ENCODE measurements around the gene LNPEP. TPM values are rescaled to one million over a fixed set of nuclear protein-coding genes. Genes with fewer than 3 reads are reported as not detected.

LNPEP gene
- total and polyA plus RNA-seq, 2 of the 4 experiments (the other 2 are of a cell fraction): 3.6 to 27.4 TPM

- H3K4ac ChIP-seq (ENCODE audit: low read depth, low read length): no peak overlapping the region
- no peaks in the 10 kb centered on the region; the same call in 1 of the 2 replicates for H3K27me3 ChIP-seq (ENCODE audit: control insufficient read depth, insufficient read depth, low read length)
- no peak overlapping the region for H3K27ac ChIP-seq (ENCODE audit: insufficient read depth, low read length)
- ChIA-PET CTCF (interaction anchor here (0.9 kb wide), 1 partner anchor 18 kb away, joined by 3 read pairs; no protein-coding TSS in a partner anchor), POLR2A (ENCODE audit: unreplicated experiment) (no interaction called here)
- in situ Hi-C loops (cut with MboI; ENCODE audit: low sequenced_read_pairs): no loop called here
- H3K14ac ChIP-seq (replicated peaks; ENCODE audit: low read depth, low read length): no peak overlapping the region
- no peak for DNase-seq
- no peak overlapping the region for H2AFZ ChIP-seq (replicated peaks; ENCODE audit: low read length, poor library complexity)
- H2BK15ac ChIP-seq (ENCODE audit: low read depth, low read length): no peak overlapping the region
- H3K9me1 ChIP-seq (ENCODE audit: insufficient read depth, low read length): peaks cover 5% of the 10 kb centered on the region; the same call in 1 of the 2 replicates
- no TSS peak for BruUV-seq (replicated peaks)
- H4K5ac ChIP-seq (ENCODE audit: low read depth, low read length): no peak overlapping the region
- ATAC-seq (ENCODE audit: low read depth): no peak
- dilution Hi-C loops (cut with HindIII; ENCODE audit: low sequenced_read_pairs, unreplicated experiment): no loop called here
- H2BK120ac ChIP-seq (ENCODE audit: low read depth, low read length): no peak overlapping the region
- no peaks in the 10 kb centered on the region for H3K9me3 ChIP-seq (ENCODE audit: control insufficient read depth, insufficient read depth, low read length)
- no peak overlapping the region for H3K18ac ChIP-seq (ENCODE audit: low read depth, low read length)
- no peak overlapping the region for H2AK9ac ChIP-seq (replicated peaks; ENCODE audit: low read depth, low read length, poor library complexity)
- no peak overlapping the region for H2BK5ac ChIP-seq (ENCODE audit: low read depth, low read length, poor library complexity, severe bottlenecking)
- no peak overlapping the region for H3K4me2 ChIP-seq (ENCODE audit: low read depth, low read length)
- H4K91ac ChIP-seq (ENCODE audit: insufficient read depth, low read depth, low read length): no peak overlapping the region
- no peak overlapping the region for H3K23ac ChIP-seq (ENCODE audit: low read depth, low read length)
- no peak overlapping the region for H3K9ac ChIP-seq (ENCODE audit: low read depth, low read length)
- WGBS, 2 experiments (ENCODE audit: extremely low coverage in 2 of 2, insufficient read length in 1 of 2): 100% methylated on average over 1 of the region's 7 CpGs; no CpG with 5 or more reads in 1 of the 2 experiments
- intact Hi-C loops (cut with micrococcal nuclease): no loop called here
- H3K4me3 ChIP-seq (ENCODE audit: insufficient read depth, low read depth, low read length): no peak overlapping the region
- H4K8ac ChIP-seq (ENCODE audit: low read depth in 2 of 2, low read length in 2 of 2): no peak overlapping the region
- no peaks in the 10 kb centered on the region for H4K20me1 ChIP-seq (ENCODE audit: insufficient read depth, low read length)
- no peaks in the 10 kb centered on the region for H3K79me1 ChIP-seq (ENCODE audit: low read depth in 1 of 2, low read length in 2 of 2)
- no peak overlapping the region for H2AK5ac ChIP-seq (ENCODE audit: low read depth, low read length)
- TF ChIP-seq POLR2A (IDR thresholded peaks at IDR 0.05; ENCODE audit: low read depth, low read length) (no peak), MAZ (IDR thresholded peaks at IDR 0.05; ENCODE audit: borderline replicate concordance, low read depth, low read length) (no peak), CHD1 (IDR thresholded peaks at IDR 0.05; ENCODE audit: low read depth, low read length) (no peak), FOS (IDR thresholded peaks at IDR 0.05; ENCODE audit: low read depth, low read length) (no peak), CEBPB (IDR thresholded peaks at IDR 0.05; ENCODE audit: low read depth, low read length) (no peak), MAFK (IDR thresholded peaks at IDR 0.05; ENCODE audit: low read depth, low read length) (no peak), NFE2L2 (IDR thresholded peaks at IDR 0.05; ENCODE audit: low read depth, low read length) (no peak), BHLHE40 (IDR thresholded peaks at IDR 0.05; ENCODE audit: low read depth, low read length) (no peak), MXI1 (IDR thresholded peaks at IDR 0.05; ENCODE audit: borderline replicate concordance, low read depth, low read length) (no peak), ELK1 (IDR thresholded peaks at IDR 0.05; ENCODE audit: borderline replicate concordance, low read depth, low read length) (no peak), CTCF (conservative IDR thresholded peaks at IDR 0.05; ENCODE audit: low read depth, low read length) (no peak), SMC3 (IDR thresholded peaks at IDR 0.05; ENCODE audit: low read depth, low read length) (no peak), RAD21 (IDR thresholded peaks at IDR 0.05; ENCODE audit: low read length) (no peak), USF2 (IDR thresholded peaks at IDR 0.05; ENCODE audit: low read depth, low read length) (no peak)
- no peak overlapping the region for H2BK20ac ChIP-seq (ENCODE audit: low read depth, low read length)
- peaks cover 1% of the 10 kb centered on the region; the same call in 1 of the 2 replicates for H3K36me3 ChIP-seq (ENCODE audit: control insufficient read depth, insufficient read depth, low read length)
- H3K4me1 ChIP-seq (ENCODE audit: control insufficient read depth, insufficient read depth, low read length): no peaks in the 10 kb centered on the region
- no peak overlapping the region for H3K56ac ChIP-seq (ENCODE audit: extremely low read depth, insufficient read depth, low read length)
Measured at GRCh38 chr5:97037819-97038218, 101.9 kb downstream of the LNPEP start.
